HAP-1 (cell line): ENCODE measurements around the gene PRCP.
"Not testable (repeated sequence)": the region's sequence is repeated elsewhere in the genome, so short reads cannot be mapped to it uniquely, and the experiment has no call there.

Source experiments
- DNase-seq, 2 experiments: peaks; one replicate each; pipeline ENCODE4 v3.0.0-alpha.2; 2016 to 2020; ENCODE audit warnings: low spot score in 2 of 2
- H3K27me3 ChIP-seq: fragments of 250-450 bp; sonication (Bioruptor Pico); 2 replicates; pipeline ENCODE4 v1.5.1; 2020; ENCODE audit warnings: low read depth, mild to moderate bottlenecking, moderate library complexity
- H3K36me3 ChIP-seq: fragments of 250-450 bp; sonication (Bioruptor Pico); replicated peaks from 2 replicates; pipeline ENCODE4 v1.5.1; 2020; ENCODE audit warnings: mild to moderate bottlenecking
- H3K4me1 ChIP-seq: fragments of 250-450 bp; sonication (Bioruptor Pico); 2 replicates; pipeline ENCODE4 v1.5.1; 2020; ENCODE audit warnings: mild to moderate bottlenecking
- H3K4me3 ChIP-seq: fragments of 250-450 bp; sonication (Bioruptor Pico); 2 replicates; pipeline ENCODE4 v1.5.1; 2020; ENCODE audit warnings: mild to moderate bottlenecking, moderate library complexity
- H3K9me3 ChIP-seq: fragments of 250-450 bp; sonication (Bioruptor Pico); 2 replicates; pipeline ENCODE4 v1.5.1; 2020; ENCODE audit warnings: mild to moderate bottlenecking, moderate library complexity
- in situ Hi-C: fragments of 300-500 bp; cut with MboI; formaldehyde crosslinking; loops from 3 replicates; pipeline ENCODE4 v1.14.3; 2020; ENCODE audit warnings: low sequenced_read_pairs, inconsistent platforms, mixed read lengths

PRCP gene

GRCh38 chr11:82900277-82901164 is at the start of gene PRCP:
Gene PRCP (minus strand): TSS chr11:82900430. CDS start chr11:82900402, 28 bp downstream.
- in situ Hi-C loops = loop anchor here (10.0 kb wide), 1 partner anchor 254 kb away; the partner anchor contains the start of gene PCF11
- peaks cover 28% of the 10 kb centered on the region for H3K4me1 ChIP-seq
- DNase-seq = peak; percentile 97 to 98

GRCh38 chr11:82949352-82949751 is 49.1 kb upstream of the PRCP start:
- no peak overlapping the region for H3K4me3 ChIP-seq
- H3K4me1 ChIP-seq = peaks cover 6% of the 10 kb centered on the region
- no peaks in the 10 kb centered on the region for H3K27me3 ChIP-seq
- H3K36me3 ChIP-seq = no peaks in the 10 kb centered on the region
- no peaks in the 10 kb centered on the region for H3K9me3 ChIP-seq
- in situ Hi-C loops = no loop called here
- DNase-seq = no peak

More at GRCh38 chr11:82900277-82901164, at the start of gene PRCP:
- H3K36me3 ChIP-seq = no peaks in the 10 kb centered on the region
- H3K4me3 ChIP-seq = peak within 1 kb of the TSS; percentile 60
- no peaks in the 10 kb centered on the region for H3K27me3 ChIP-seq
- no peaks in the 10 kb centered on the region for H3K9me3 ChIP-seq

- in situ Hi-C loops = no loop called here
- no peak for DNase-seq
Measured at GRCh38 chr11:82945682-82946081, 45.5 kb upstream of the PRCP start.

GRCh38 chr11:82945041-82945440 is 44.8 kb upstream of the PRCP start:
- H3K9me3 ChIP-seq, H3K27me3 ChIP-seq, in situ Hi-C loops, H3K36me3 ChIP-seq, DNase-seq, H3K4me3 ChIP-seq: not testable (repeated sequence)
- peaks cover 12% of the 10 kb centered on the region for H3K4me1 ChIP-seq

More at GRCh38 chr11:82945682-82946081, 45.5 kb upstream of the PRCP start:
- Histone ChIP-seq H3K4me1 (peaks cover 12% of the 10 kb centered on the region), H3K27me3 (no peaks in the 10 kb centered on the region), H3K4me3 (no peak overlapping the region), H3K36me3 (no peaks in the 10 kb centered on the region), H3K9me3 (no peaks in the 10 kb centered on the region)

- Histone ChIP-seq H3K36me3 (no peaks in the 10 kb centered on the region), H3K9me3 (no peaks in the 10 kb centered on the region), H3K27me3 (no peaks in the 10 kb centered on the region), H3K4me1 (peaks cover 12% of the 10 kb centered on the region), H3K4me3 (no peak overlapping the region)
- in situ Hi-C loops = no loop called here
- DNase-seq = peak; percentile 64 to 68
Measured at GRCh38 chr11:82944198-82944597, 44.0 kb upstream of the PRCP start.

GRCh38 chr11:82943430-82943829 is 43.2 kb upstream of the PRCP start:
- H3K27me3 ChIP-seq, DNase-seq, H3K9me3 ChIP-seq, H3K36me3 ChIP-seq, in situ Hi-C loops, H3K4me3 ChIP-seq: not testable (repeated sequence)
- peaks cover 12% of the 10 kb centered on the region for H3K4me1 ChIP-seq

- no peak for DNase-seq
- Histone ChIP-seq H3K4me1 (peaks cover 12% of the 10 kb centered on the region), H3K36me3 (no peaks in the 10 kb centered on the region), H3K4me3 (no peak overlapping the region), H3K9me3 (no peaks in the 10 kb centered on the region), H3K27me3 (no peaks in the 10 kb centered on the region)
- in situ Hi-C loops = no loop called here
Measured at GRCh38 chr11:82942376-82942775, 42.1 kb upstream of the PRCP start.

- no peaks in the 10 kb centered on the region for H3K27me3 ChIP-seq
- DNase-seq = no peak
- H3K36me3 ChIP-seq = peaks cover 8% of the 10 kb centered on the region
- H3K4me1 ChIP-seq = peaks cover 7% of the 10 kb centered on the region
- in situ Hi-C loops = no loop called here
- H3K9me3 ChIP-seq = no peaks in the 10 kb centered on the region
- H3K4me3 ChIP-seq = no peak overlapping the region
Measured at GRCh38 chr11:82939456-82939855, 39.2 kb upstream of the PRCP start.

GRCh38 chr11:82937554-82937953 is 37.3 kb upstream of the PRCP start:
- in situ Hi-C loops = no loop called here
- H3K4me1 ChIP-seq = no peaks in the 10 kb centered on the region
- no peak for DNase-seq

GRCh38 chr11:82936261-82936660 is 36.0 kb upstream of the PRCP start:
- in situ Hi-C loops = no loop called here

More at GRCh38 chr11:82937554-82937953, 37.3 kb upstream of the PRCP start:
- Histone ChIP-seq H3K27me3 (no peaks in the 10 kb centered on the region), H3K36me3 (peaks cover 21% of the 10 kb centered on the region), H3K4me3 (no peak overlapping the region), H3K9me3 (no peaks in the 10 kb centered on the region)

GRCh38 chr11:82932564-82932963 is 32.3 kb upstream of the PRCP start:
- Histone ChIP-seq H3K27me3 (no peaks in the 10 kb centered on the region), H3K36me3 (peaks cover 29% of the 10 kb centered on the region), H3K4me1 (no peaks in the 10 kb centered on the region), H3K9me3 (no peaks in the 10 kb centered on the region), H3K4me3 (no peak overlapping the region)
- no peak for DNase-seq
- in situ Hi-C loops = no loop called here

More at GRCh38 chr11:82936261-82936660, 36.0 kb upstream of the PRCP start:
- no peaks in the 10 kb centered on the region for H3K4me1 ChIP-seq
- H3K36me3 ChIP-seq = peaks cover 29% of the 10 kb centered on the region
- no peaks in the 10 kb centered on the region for H3K9me3 ChIP-seq
- H3K4me3 ChIP-seq = no peak overlapping the region
- DNase-seq = no peak
- no peaks in the 10 kb centered on the region for H3K27me3 ChIP-seq

GRCh38 chr11:82930734-82931133 is 30.5 kb upstream of the PRCP start:
- peaks cover 29% of the 10 kb centered on the region for H3K36me3 ChIP-seq
- in situ Hi-C loops = no loop called here
- H3K27me3 ChIP-seq = no peaks in the 10 kb centered on the region
- no peaks in the 10 kb centered on the region for H3K9me3 ChIP-seq
- H3K4me3 ChIP-seq = no peak overlapping the region
- no peaks in the 10 kb centered on the region for H3K4me1 ChIP-seq
- no peak for DNase-seq

GRCh38 chr11:82930229-82930628 is 30.0 kb upstream of the PRCP start:
- DNase-seq = no peak
- H3K36me3 ChIP-seq = peaks cover 29% of the 10 kb centered on the region
- no peaks in the 10 kb centered on the region for H3K27me3 ChIP-seq
- in situ Hi-C loops = no loop called here
- no peak overlapping the region for H3K4me3 ChIP-seq
- H3K9me3 ChIP-seq = no peaks in the 10 kb centered on the region
- no peaks in the 10 kb centered on the region for H3K4me1 ChIP-seq

- DNase-seq = no peak
- Histone ChIP-seq H3K27me3 (no peaks in the 10 kb centered on the region), H3K36me3 (peaks cover 22% of the 10 kb centered on the region), H3K9me3 (no peaks in the 10 kb centered on the region), H3K4me3 (no peak overlapping the region), H3K4me1 (no peaks in the 10 kb centered on the region)
- in situ Hi-C loops = no loop called here
Measured at GRCh38 chr11:82929121-82929520, 28.9 kb upstream of the PRCP start.
